Dendritic cell treated with granulocyte-macrophage colony-stimulating factor and Interleukin-4, amounts not matched to agents 40 ng/mL and 50 ng/mL, for 4 days (primary cell): Measurements from ENCODE around the gene TCF15.
A peak's percentile ranks its signal among the peaks of the same experiment; 100 is the strongest.

ENCODE experiments used
- H3K27ac Mint-ChIP-seq: one replicate; pipeline ENCODE4 v1.8.0; 2022; ENCODE audit warnings: mild to moderate bottlenecking, mixed read lengths
- H3K27me3 Mint-ChIP-seq: one replicate; pipeline ENCODE4 v1.8.0; 2022; ENCODE audit warnings: mild to moderate bottlenecking, mixed read lengths
- H3K36me3 Mint-ChIP-seq: one replicate; pipeline ENCODE4 v1.8.0; 2022; ENCODE audit warnings: low read depth, mixed read lengths
- H3K4me1 Mint-ChIP-seq: one replicate; pipeline ENCODE4 v1.8.0; 2022; ENCODE audit warnings: low read depth, mixed read lengths
- H3K4me3 Mint-ChIP-seq: one replicate; pipeline ENCODE4 v1.8.0; 2022; ENCODE audit warnings: mild to moderate bottlenecking, moderate library complexity, mixed read lengths
- H3K9me3 Mint-ChIP-seq: one replicate; pipeline ENCODE4 v1.8.0; 2022; ENCODE audit warnings: mixed read lengths
- intact Hi-C: fragments of 100-400 bp; cut with micrococcal nuclease; formaldehyde crosslinking; loops from one replicate; pipeline ENCODE4 v1.15.0; 2022

Gene TCF15

DNA sequence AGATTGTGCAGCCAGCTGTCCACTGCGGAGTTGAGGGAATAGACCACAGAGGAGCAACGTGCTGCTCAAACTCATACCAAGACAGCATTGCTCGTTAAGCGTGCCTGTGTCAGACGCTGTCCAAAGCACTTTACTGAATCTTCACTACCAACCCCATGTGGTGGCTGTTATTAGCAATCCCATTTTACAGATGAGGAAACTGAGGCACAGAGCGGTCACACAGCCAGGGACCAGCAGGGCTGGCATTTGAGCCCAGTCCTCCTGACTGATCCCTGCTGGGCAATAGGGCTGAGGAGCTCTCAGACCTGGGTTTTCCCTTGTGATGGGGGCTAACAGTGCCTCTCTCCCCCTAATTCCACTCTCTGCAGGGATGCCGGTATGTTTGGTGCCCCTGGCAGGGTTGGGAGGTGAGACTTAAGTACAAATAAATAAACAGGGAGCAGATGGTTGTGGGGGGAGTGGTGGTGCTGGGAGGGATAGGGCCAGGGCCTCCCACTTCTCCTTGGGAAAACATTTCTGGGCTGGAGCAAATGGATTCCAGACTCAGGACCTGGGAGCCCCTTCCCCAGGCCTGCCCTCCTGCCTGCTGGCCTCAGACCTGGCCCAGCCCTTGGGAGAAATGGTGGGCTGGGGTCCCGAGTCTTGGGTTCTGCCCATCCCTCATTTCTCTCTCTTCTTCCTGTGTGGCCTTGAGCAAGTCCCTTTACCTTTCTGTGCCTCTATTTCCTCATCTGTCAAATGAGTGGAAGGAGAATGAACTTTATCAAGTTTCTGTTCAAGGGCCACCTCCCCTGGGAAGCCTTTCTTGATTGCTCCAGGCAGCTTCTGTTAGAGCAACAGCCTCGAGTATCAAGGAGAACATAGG, 25.2 kb upstream of the TCF15 start:
- Mint-ChIP-seq H3K4me3 (no peak overlapping the region), H3K4me1 (no peaks in the 10 kb centered on the region), H3K9me3 (no peaks in the 10 kb centered on the region), H3K36me3 (no peaks in the 10 kb centered on the region), H3K27me3 (peaks cover 14% of the 10 kb centered on the region), H3K27ac (no peak overlapping the region)
- intact Hi-C loops = no loop called here

DNA sequence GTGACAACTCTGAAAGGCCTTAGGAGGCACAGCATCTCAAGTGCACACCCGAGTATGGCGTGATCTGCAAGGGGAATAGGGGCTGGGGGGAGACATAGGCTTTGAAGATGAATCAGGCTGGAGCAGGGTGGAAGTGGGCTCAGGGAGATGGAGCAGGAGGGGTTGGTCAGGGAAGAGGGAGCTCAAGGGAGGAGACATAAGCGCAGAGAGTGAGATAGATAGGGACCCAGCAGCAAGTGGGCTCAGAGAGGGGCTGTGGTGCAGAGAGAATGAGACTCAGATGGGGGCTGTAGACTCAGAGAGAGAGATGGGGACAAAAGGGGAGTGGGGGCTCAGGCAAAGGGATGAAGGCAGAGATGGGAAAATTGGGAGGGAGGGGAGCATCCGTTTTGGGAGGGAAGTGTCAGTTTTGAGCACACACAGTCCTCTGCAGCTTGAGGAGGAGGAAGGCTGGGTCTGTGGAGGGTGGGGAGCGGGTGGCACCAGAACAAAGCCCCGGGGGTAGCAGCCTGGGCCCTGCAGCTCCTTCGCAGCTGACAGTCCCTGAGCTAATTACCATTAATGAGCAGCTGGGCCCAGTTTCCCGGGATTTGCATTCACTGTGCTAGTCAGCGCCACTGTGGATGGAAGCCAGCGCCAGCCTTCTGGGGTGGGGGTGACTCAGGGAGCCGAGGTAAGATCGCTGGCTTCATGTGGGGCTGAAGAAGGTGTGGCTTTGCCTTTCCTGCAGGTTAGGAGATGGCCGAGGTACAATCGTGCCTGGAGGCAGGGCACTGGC, 24.2 kb upstream of the TCF15 start:
- H3K36me3 Mint-ChIP-seq = no peaks in the 10 kb centered on the region
- no peaks in the 10 kb centered on the region for H3K9me3 Mint-ChIP-seq
- no peaks in the 10 kb centered on the region for H3K4me1 Mint-ChIP-seq
- intact Hi-C loops = no loop called here
- peaks cover 15% of the 10 kb centered on the region for H3K27me3 Mint-ChIP-seq
- no peak overlapping the region for H3K4me3 Mint-ChIP-seq
- H3K27ac Mint-ChIP-seq = no peak overlapping the region

DNA sequence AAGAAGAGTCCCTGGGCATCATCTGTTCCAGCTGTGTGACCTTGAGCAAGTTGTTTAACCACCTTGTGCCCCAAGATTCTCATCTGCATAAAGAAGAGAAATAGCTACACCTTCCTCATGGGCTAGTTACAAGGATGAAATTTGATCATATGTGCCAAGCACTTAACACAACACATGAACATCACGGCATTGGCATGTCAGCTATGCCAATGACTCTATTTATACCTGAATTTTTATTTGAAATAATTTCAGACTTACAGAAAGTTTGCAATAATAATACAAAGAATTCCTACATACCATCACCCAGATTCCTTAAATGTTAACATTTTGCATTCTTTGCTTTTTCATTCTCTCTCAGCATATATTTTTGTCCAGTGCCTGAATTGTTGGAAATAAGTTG, 21.0 kb upstream of the TCF15 start:
- Mint-ChIP-seq H3K9me3 (peaks cover 6% of the 10 kb centered on the region), H3K27me3 (peaks cover 16% of the 10 kb centered on the region), H3K27ac (no peak overlapping the region), H3K4me1 (no peaks in the 10 kb centered on the region), H3K36me3 (no peaks in the 10 kb centered on the region), H3K4me3 (no peak overlapping the region)
- intact Hi-C loops = no loop called here

DNA sequence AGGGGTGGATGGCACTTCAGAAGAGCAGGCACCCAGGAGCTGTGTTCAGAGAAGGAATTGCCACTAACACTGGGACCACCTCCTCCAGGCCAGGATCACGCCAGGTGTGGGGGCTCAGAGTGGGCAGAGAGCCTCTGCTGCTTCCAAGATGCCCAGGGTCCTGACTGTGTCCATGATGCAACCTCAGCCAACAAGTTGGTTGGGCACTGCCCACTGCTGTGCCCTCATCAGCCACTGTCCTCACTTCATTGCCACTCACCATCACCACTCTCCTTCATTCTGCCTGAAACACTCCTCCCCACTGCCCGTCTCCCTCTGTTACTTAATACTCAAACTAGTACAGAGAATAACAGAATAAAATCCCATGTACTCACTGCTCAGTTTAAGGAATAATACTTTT, 16.5 kb upstream of the TCF15 start:
- intact Hi-C loops = no loop called here
- Mint-ChIP-seq H3K4me3 (no peak overlapping the region), H3K36me3 (no peaks in the 10 kb centered on the region), H3K27me3 (peaks cover 23% of the 10 kb centered on the region), H3K9me3 (peaks cover 22% of the 10 kb centered on the region), H3K4me1 (peaks cover 19% of the 10 kb centered on the region), H3K27ac (no peak overlapping the region)

DNA sequence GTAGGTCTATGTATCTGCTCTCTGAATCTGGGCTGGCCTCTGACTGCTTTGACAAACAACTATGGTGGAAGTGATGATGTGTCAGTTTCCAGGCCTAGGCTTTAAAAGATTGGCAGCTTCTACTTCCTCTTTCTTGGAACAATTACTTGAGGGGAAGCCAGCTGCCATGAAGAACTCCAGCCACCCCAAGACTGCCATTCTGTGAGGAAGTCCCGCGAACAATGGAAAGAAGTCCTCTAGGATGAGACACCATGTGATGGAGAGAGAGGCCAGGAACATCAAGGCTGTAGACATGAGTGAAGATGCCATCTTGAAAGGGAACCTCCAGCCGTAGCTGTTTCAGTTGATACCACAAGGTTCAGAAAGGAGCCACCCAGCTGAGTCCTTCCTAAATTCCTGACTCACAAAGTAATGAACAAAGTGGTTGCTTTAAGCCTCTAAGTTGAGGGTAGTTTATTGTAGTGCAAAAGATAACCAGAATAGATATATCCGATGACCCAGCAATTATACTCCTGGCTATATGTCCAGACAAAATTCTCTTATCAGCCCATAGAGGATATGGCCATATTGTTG, 15.3 kb upstream of the TCF15 start:
- H3K27ac Mint-ChIP-seq = peak overlapping the region; percentile 12
- H3K36me3 Mint-ChIP-seq = no peaks in the 10 kb centered on the region
- peaks cover 22% of the 10 kb centered on the region for H3K9me3 Mint-ChIP-seq
- H3K27me3 Mint-ChIP-seq = peaks cover 31% of the 10 kb centered on the region
- no peak overlapping the region for H3K4me3 Mint-ChIP-seq
- H3K4me1 Mint-ChIP-seq = peaks cover 27% of the 10 kb centered on the region
- intact Hi-C loops = no loop called here

DNA sequence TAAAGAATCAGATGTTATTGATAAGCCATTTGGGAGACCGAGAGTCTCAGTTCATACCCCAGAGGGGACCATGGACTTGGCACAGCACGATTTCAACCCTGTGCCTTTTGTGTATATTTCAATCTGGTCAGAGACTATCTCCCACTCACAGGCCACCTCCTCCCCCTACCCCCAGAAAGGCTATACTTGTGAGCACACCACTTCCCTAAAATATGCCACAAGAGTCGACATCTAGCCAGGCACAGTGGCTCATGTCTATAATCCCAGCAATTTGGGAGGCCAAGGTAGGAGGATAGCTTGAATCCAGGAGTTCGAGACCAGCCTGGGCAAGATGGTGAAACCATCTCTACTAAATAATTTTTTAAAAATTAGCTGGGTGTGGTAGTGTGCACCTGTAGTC, 13.6 kb upstream of the TCF15 start:
- Mint-ChIP-seq H3K9me3 (peaks cover 22% of the 10 kb centered on the region), H3K36me3 (no peaks in the 10 kb centered on the region), H3K27me3 (peaks cover 35% of the 10 kb centered on the region), H3K27ac (no peak overlapping the region), H3K4me1 (peaks cover 32% of the 10 kb centered on the region), H3K4me3 (no peak overlapping the region)
- intact Hi-C loops = no loop called here

DNA sequence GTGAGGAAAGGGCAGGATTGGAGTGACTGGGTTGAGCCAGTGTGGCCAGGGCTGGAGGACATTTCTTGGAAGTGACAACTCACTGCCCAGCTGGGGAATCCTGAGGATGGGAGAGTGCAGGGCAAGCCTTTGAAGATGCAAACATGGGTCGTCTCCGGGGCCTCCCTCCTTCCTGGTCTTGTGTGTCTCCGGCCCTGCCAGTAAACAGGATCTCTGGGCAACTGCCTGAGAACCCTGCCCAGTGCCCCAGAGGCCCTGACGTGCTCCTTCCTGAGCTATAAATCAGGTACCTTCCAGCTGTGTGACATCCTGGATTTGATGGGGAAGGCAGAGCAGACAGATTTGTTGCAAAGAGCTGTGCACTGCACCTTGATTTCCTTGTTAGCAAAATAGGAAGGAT, 12.9 kb upstream of the TCF15 start:
- H3K4me3 Mint-ChIP-seq = no peak overlapping the region
- peaks cover 32% of the 10 kb centered on the region for H3K4me1 Mint-ChIP-seq
- H3K27ac Mint-ChIP-seq = no peak overlapping the region
- peaks cover 30% of the 10 kb centered on the region for H3K27me3 Mint-ChIP-seq
- intact Hi-C loops = no loop called here
- H3K36me3 Mint-ChIP-seq = no peaks in the 10 kb centered on the region
- peaks cover 27% of the 10 kb centered on the region for H3K9me3 Mint-ChIP-seq

DNA sequence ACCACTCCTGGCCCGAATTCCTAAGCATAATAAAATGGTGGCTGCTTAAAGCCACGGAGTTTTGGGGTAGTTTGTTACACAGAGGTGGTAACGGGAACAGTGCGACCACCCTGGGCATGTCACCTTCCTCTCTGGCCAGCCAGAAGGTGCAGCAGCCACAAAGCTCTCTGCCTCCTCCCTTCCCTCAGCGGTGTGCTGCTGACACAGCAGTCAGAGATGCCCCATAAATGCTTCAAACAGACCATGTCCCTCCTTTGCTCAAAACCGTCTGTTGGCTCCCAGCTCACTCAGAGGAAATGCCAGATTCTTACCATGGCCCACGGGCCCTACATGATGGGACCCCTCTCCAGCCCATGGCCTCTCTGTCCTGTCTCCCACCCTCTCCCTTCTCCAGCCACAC, 12.1 kb upstream of the TCF15 start:
- no peak overlapping the region for H3K27ac Mint-ChIP-seq
- no peaks in the 10 kb centered on the region for H3K36me3 Mint-ChIP-seq
- H3K27me3 Mint-ChIP-seq = peaks cover 27% of the 10 kb centered on the region

DNA sequence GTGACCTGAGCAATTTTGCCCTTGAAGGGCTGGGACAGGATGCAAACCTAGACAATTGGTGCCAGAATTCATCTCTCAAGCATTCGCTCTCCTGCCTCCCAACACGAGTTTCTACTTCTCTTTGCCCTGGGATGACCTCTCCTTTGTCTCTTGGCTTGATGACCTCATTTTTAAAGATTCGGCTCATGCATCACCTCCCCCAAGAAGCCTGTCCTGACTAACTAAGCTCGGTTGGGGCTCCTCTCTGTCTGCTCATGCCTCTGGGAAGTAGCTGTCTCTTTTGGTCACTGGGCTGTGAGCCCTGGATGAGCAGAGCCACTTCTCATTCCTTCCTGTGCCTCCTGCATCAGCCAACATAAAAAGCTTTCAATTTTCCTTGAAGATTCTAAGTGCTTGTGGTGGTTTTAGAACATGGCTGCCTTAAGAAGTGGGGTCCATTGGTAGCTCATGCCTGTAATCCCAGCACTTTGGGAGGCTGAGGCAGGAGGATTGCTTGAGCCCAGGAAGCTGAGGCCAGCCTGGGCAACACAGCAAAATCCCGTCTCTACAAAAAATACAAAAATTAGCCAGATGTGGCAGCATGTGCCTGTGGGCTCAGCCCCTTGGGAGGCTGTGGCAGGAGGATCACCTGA, 11.1 kb upstream of the TCF15 start:
- peaks cover 24% of the 10 kb centered on the region for H3K27me3 Mint-ChIP-seq
- intact Hi-C loops = no loop called here
- peaks cover 32% of the 10 kb centered on the region for H3K4me1 Mint-ChIP-seq
- no peaks in the 10 kb centered on the region for H3K36me3 Mint-ChIP-seq
- H3K9me3 Mint-ChIP-seq = peaks cover 28% of the 10 kb centered on the region
- no peak overlapping the region for H3K4me3 Mint-ChIP-seq
- H3K27ac Mint-ChIP-seq = no peak overlapping the region

More for the DNA sequence above, 12.1 kb upstream of the TCF15 start:
- no peak overlapping the region for H3K4me3 Mint-ChIP-seq
- H3K9me3 Mint-ChIP-seq = peaks cover 33% of the 10 kb centered on the region
- H3K4me1 Mint-ChIP-seq = peaks cover 32% of the 10 kb centered on the region
- intact Hi-C loops = no loop called here

DNA sequence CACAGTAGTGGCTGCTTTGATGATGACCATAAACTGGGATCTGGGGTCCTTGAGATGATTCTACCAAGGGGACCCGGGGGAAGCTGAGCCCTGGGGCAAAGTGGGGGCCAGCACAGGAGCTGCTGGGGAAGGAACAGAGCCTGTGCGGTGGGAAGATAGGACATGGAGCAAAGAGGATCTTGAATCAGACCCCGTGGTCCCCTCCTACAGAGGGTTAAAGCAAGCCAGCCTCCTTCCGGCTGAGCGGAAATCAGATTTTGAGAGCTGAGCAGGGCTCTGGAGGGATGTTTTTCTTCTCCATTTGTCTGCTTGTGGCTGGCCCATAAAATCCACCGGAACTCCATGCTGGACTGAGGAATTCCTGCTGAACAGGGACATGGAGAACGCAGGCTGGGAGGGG, 10.1 kb upstream of the TCF15 start:
- Mint-ChIP-seq H3K4me3 (no peak overlapping the region), H3K27ac (no peak overlapping the region), H3K9me3 (peaks cover 18% of the 10 kb centered on the region), H3K27me3 (peaks cover 24% of the 10 kb centered on the region), H3K36me3 (no peaks in the 10 kb centered on the region), H3K4me1 (peaks cover 30% of the 10 kb centered on the region)
- intact Hi-C loops = no loop called here

DNA sequence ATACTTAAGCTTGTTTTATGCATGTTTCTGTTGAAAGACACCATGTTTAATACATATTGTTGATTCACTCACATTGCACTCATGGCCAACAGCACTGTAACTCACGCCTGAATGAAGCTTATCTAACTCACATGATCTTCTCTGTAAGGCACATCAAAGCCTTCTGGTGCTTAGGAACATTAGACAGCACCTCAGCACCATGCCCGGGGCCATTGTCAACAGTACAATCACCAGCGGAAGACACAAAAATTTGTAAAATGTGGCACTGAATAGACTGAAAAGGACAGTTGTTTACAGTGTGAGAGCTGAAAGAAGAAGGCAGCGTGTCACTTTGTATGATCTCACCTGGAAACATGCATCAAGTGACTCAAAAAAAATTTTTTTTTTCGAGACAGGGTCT, 8.9 kb upstream of the TCF15 start:
- H3K27me3 Mint-ChIP-seq = peaks cover 29% of the 10 kb centered on the region
- no peaks in the 10 kb centered on the region for H3K36me3 Mint-ChIP-seq
- H3K4me1 Mint-ChIP-seq = peaks cover 29% of the 10 kb centered on the region
- H3K9me3 Mint-ChIP-seq = peaks cover 11% of the 10 kb centered on the region
- no peak overlapping the region for H3K4me3 Mint-ChIP-seq
- H3K27ac Mint-ChIP-seq = no peak overlapping the region
- intact Hi-C loops = no loop called here

DNA sequence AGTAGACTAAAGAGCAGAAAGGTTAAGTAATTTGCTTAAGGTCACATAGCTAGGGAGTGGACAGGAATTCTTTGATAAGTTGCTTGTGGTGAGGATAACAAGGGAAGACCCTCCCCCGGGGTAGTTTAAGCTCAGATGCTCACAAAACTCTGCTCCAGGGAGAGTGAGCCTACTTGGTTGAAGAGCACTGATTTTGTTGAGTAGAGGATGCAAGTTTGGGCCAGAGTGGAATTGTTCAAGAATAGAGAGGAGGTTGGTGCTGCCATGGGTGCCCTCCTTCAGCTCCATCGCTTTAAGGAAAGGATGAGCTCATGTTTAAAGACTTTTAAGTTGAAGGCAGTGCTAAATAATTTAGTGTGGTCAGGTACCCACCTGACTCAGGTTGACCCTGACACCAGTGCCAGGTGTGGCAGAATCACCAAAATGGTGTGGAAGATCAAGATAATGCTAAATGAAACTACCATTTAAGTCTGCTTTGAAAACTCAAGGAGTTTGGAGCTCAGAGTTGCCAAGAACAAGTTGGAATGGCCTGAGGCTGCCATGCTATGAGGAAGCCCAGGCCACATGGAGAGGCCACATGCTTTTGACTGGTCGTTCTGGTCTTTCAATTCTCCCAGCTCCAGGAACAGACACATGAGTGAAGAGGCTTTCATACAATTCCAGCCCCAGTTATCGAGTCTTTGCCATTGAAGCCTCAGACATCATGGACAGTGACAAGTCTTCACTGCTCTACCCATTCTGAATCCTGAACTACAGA, 8.0 kb upstream of the TCF15 start:
- H3K4me1 Mint-ChIP-seq = peaks cover 26% of the 10 kb centered on the region
- H3K4me3 Mint-ChIP-seq = no peak overlapping the region
- peaks cover 37% of the 10 kb centered on the region for H3K27me3 Mint-ChIP-seq
- peaks cover 11% of the 10 kb centered on the region for H3K9me3 Mint-ChIP-seq
- no peak overlapping the region for H3K27ac Mint-ChIP-seq
- H3K36me3 Mint-ChIP-seq = no peaks in the 10 kb centered on the region
- intact Hi-C loops = no loop called here

DNA sequence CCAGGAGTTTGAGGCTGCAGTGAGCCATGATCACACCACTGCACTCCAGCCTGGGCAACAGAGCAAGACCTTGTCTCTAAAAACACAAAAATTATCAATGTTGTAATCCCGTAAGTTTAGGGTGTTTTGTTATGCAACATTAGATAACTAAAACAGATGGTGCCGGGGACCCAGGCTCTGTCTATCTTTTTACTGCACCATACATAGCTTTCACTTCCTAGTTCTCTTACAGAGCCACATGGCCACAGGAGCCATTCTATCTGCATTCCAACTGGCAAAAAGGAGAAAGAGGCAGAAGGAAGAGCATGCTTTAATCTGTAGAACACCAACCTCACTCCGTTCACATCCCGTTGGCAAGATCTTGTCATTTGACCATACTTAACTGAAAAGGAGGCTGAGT, 5.4 kb upstream of the TCF15 start:
- no peak overlapping the region for H3K4me3 Mint-ChIP-seq
- peaks cover 27% of the 10 kb centered on the region for H3K4me1 Mint-ChIP-seq
- peaks cover 11% of the 10 kb centered on the region for H3K9me3 Mint-ChIP-seq
- H3K36me3 Mint-ChIP-seq = no peaks in the 10 kb centered on the region
- H3K27ac Mint-ChIP-seq = no peak overlapping the region
- intact Hi-C loops = no loop called here
- peaks cover 48% of the 10 kb centered on the region for H3K27me3 Mint-ChIP-seq
